Endodermal cell (in vitro differentiated cells): Measurements from ENCODE around the gene PDE3A. TPM values are rescaled to one million over a fixed set of nuclear protein-coding genes. Genes with fewer than 3 reads are reported as not detected.
A peak's percentile ranks its signal among the peaks of the same experiment; 100 is the strongest.

Source experiments
- DNase-seq: peaks from one replicate; pipeline ENCODE4 v3.0.0-alpha.2; 2017
- H3K27ac ChIP-seq: 2 replicates; pipeline ENCODE4 v1.5.1; 2013; ENCODE audit warnings: mild to moderate bottlenecking, low read depth, low read length, moderate library complexity
- H3K27me3 ChIP-seq: 2 replicates; pipeline ENCODE4 v1.6.1; 2013; ENCODE audit warnings: mild to moderate bottlenecking, low read length, moderate library complexity; ENCODE audit not compliant: insufficient read depth, control insufficient read depth, poor library complexity, severe bottlenecking
- H3K36me3 ChIP-seq: 2 replicates; pipeline ENCODE4 v1.7.0; 2013; ENCODE audit warnings: mild to moderate bottlenecking, low read length, moderate library complexity; ENCODE audit not compliant: control insufficient read depth, insufficient read depth
- H3K4me1 ChIP-seq: one replicate; pipeline ENCODE4 v1.7.0; 2013; ENCODE audit warnings: low read length; ENCODE audit not compliant: control insufficient read depth, insufficient read depth
- H3K4me3 ChIP-seq: 2 replicates; pipeline ENCODE4 v1.5.1; 2013; ENCODE audit warnings: mild to moderate bottlenecking, low read length, moderate library complexity
- H3K9ac ChIP-seq: 2 replicates; pipeline ENCODE4 v1.6.1; 2013; ENCODE audit warnings: mild to moderate bottlenecking, low read length, moderate library complexity; ENCODE audit not compliant: poor library complexity, severe bottlenecking; ENCODE audit errors: extremely low read depth
- H3K9me3 ChIP-seq: 2 replicates; pipeline ENCODE4 v1.6.1; 2013; ENCODE audit warnings: mild to moderate bottlenecking, low read length, moderate library complexity; ENCODE audit not compliant: control insufficient read depth
- H3K27ac Mint-ChIP-seq: 2 replicates; pipeline ENCODE4 v1.8.0; 2020; ENCODE audit warnings: mixed read lengths
- H3K27me3 Mint-ChIP-seq: 2 replicates; pipeline ENCODE4 v1.8.0; 2021; ENCODE audit warnings: mild to moderate bottlenecking, mixed read lengths; ENCODE audit not compliant: insufficient read depth
- H3K36me3 Mint-ChIP-seq: 2 replicates; pipeline ENCODE4 v1.8.0; 2020; ENCODE audit warnings: low read depth, mixed read lengths
- H3K4me1 Mint-ChIP-seq: 2 replicates; pipeline ENCODE4 v1.8.0; 2020; ENCODE audit warnings: mixed read lengths
- H3K4me3 Mint-ChIP-seq: 2 replicates; pipeline ENCODE4 v1.8.0; 2020; ENCODE audit warnings: mild to moderate bottlenecking, moderate library complexity, mixed read lengths
- H3K9me3 Mint-ChIP-seq: 2 replicates; pipeline ENCODE4 v1.8.0; 2020; ENCODE audit warnings: mild to moderate bottlenecking, mixed read lengths
- CTCF ChIP-seq: fragments of 200-600 bp; sonication (generic); conservative IDR thresholded peaks from 2 replicates; pipeline ENCODE4 v1.5.0; 2021; ENCODE audit warnings: antibody characterized with exemption, mild to moderate bottlenecking
- WGBS, 2 experiments: methylation state at CpG; one replicate each; pipeline versions ENCODE4 v1.1.5 to v1.1.7; 2013; ENCODE audit warnings: missing lambda C conversion rate in 2 of 2, mixed read lengths in 1 of 2; ENCODE audit not compliant: insufficient coverage in 1 of 2, insufficient read length in 1 of 2; 5-methylcytosine and 5-hydroxymethylcytosine counted together
- total RNA-seq, 2 donors: library from RNA; stranded (reverse); fragmentation: NEBNext Ultra II Directional in 1 of 2; extraction: Animal tissue kit (Norgen Biotek cat#: 25700) in 1 of 2; gene quantifications; 2 replicates in 1 of 2; 3 replicates in 1 of 2; pipeline ENCODE4 v1.2.1, GENCODE V29; 2021

PDE3A gene
- total RNA-seq, 2 donors from 2014 or later, result 0.62 to 1.8 TPM

GRCh38 chr12:20368651-20369304 lies 441 bp downstream of the PDE3A start:
- H3K36me3 ChIP-seq, result no peaks in the 10 kb centered on the region
- H3K4me3 Mint-ChIP-seq, result peak overlapping the region; percentile 69
- WGBS, 2 experiments, result 0% methylated on average over 4 to 50 of the region's 50 CpGs
- no peaks in the 10 kb centered on the region for H3K4me1 ChIP-seq
- H3K9ac ChIP-seq, result no peak overlapping the region
- H3K36me3 Mint-ChIP-seq, result no peaks in the 10 kb centered on the region
- H3K4me3 ChIP-seq, result peak overlapping the region; percentile 91
- H3K27me3 Mint-ChIP-seq, result peaks cover 53% of the 10 kb centered on the region
- peaks cover 55% of the 10 kb centered on the region for H3K27me3 ChIP-seq
- H3K4me1 Mint-ChIP-seq, result peaks cover 7% of the 10 kb centered on the region
- H3K27ac Mint-ChIP-seq, result peak overlapping the region; percentile 65
- H3K9me3 Mint-ChIP-seq, result no peaks in the 10 kb centered on the region
- H3K27ac ChIP-seq, result peak overlapping the region; percentile 39
- no peaks in the 10 kb centered on the region for H3K9me3 ChIP-seq
- peak; percentile 87 for DNase-seq
- no peak for TF ChIP-seq CTCF

- 0% methylated on average over 31 to 63 of the region's 63 CpGs for WGBS, 2 experiments
- no peaks in the 10 kb centered on the region for H3K36me3 Mint-ChIP-seq
- H3K9ac ChIP-seq, result no peak overlapping the region
- no peaks in the 10 kb centered on the region for H3K36me3 ChIP-seq
- H3K9me3 Mint-ChIP-seq, result no peaks in the 10 kb centered on the region
- no peak overlapping the region for H3K27ac ChIP-seq
- peaks cover 7% of the 10 kb centered on the region for H3K4me1 Mint-ChIP-seq
- no peak overlapping the region for H3K27ac Mint-ChIP-seq
- peak overlapping the region; percentile 69 for H3K4me3 Mint-ChIP-seq
- peaks cover 55% of the 10 kb centered on the region for H3K27me3 Mint-ChIP-seq
- H3K27me3 ChIP-seq, result peaks cover 55% of the 10 kb centered on the region
- H3K4me3 ChIP-seq, result peak overlapping the region; percentile 91
- peak; percentile 93 for DNase-seq
- no peaks in the 10 kb centered on the region for H3K4me1 ChIP-seq
- TF ChIP-seq CTCF, result peak; percentile 70
- no peaks in the 10 kb centered on the region for H3K9me3 ChIP-seq
These were observed 1.1 kb downstream of the PDE3A start for GRCh38 chr12:20369305-20370013.

GRCh38 chr12:20370014-20370386 lies 1.7 kb downstream of the PDE3A start:
- Mint-ChIP-seq H3K9me3 (no peaks in the 10 kb centered on the region), H3K27ac (no peak overlapping the region), H3K4me3 (peak overlapping the region; percentile 69), H3K27me3 (peaks cover 55% of the 10 kb centered on the region), H3K36me3 (no peaks in the 10 kb centered on the region), H3K4me1 (peaks cover 7% of the 10 kb centered on the region)
- WGBS, 2 experiments, result 0 to 1% methylated on average over 9 to 21 of the region's 21 CpGs
- Histone ChIP-seq H3K36me3 (no peaks in the 10 kb centered on the region), H3K4me1 (no peaks in the 10 kb centered on the region), H3K27me3 (peaks cover 55% of the 10 kb centered on the region), H3K27ac (no peak overlapping the region), H3K9me3 (no peaks in the 10 kb centered on the region), H3K4me3 (peak overlapping the region; percentile 91), H3K9ac (no peak overlapping the region)
- no peak for DNase-seq
- TF ChIP-seq CTCF, result no peak
